Liver (tissue), 9 donors: Measurements from ENCODE around the gene ITPKC. TPM values are rescaled to one million over a fixed set of nuclear protein-coding genes. Genes with fewer than 3 reads are reported as not detected.
"Not testable (repeated sequence)": the region's sequence is repeated elsewhere in the genome, so short reads cannot be mapped to it uniquely, and the experiment has no call there.

Source experiments
- DNase-seq: peaks from one replicate; pipeline ENCODE4 v3.0.0-alpha.2; 2017; ENCODE audit warnings: low spot score
- H3K27ac ChIP-seq, 2 donors: one replicate each; pipeline ENCODE4 v1.7.0; 2013; ENCODE audit warnings: inconsistent platforms in 2 of 2, low read length in 2 of 2, control low read depth in 1 of 2, low read depth in 1 of 2, mild to moderate bottlenecking in 1 of 2
- H3K27me3 ChIP-seq, 4 donors: one replicate each; pipeline versions ENCODE4 v1.6.1 to v1.7.0; 2013; ENCODE audit warnings: low read length in 3 of 4, inconsistent platforms in 1 of 4, mild to moderate bottlenecking in 1 of 4, moderate library complexity in 1 of 4; ENCODE audit not compliant: control insufficient read depth in 4 of 4, insufficient read depth in 4 of 4
- H3K36me3 ChIP-seq, 4 donors: one replicate each; pipeline versions ENCODE4 v1.6.1 to v1.7.0; 2013; ENCODE audit warnings: low read length in 3 of 4, mild to moderate bottlenecking in 3 of 4, low read depth in 1 of 4, moderate library complexity in 1 of 4; ENCODE audit not compliant: control insufficient read depth in 4 of 4, insufficient read depth in 3 of 4
- H3K4me1 ChIP-seq, 4 donors: one replicate each; pipeline versions ENCODE4 v1.6.1 to v1.7.0; 2013; ENCODE audit warnings: low read length in 3 of 4, mild to moderate bottlenecking in 3 of 4, moderate library complexity in 1 of 4; ENCODE audit not compliant: control insufficient read depth in 4 of 4, insufficient read depth in 4 of 4
- H3K4me3 ChIP-seq, 3 donors: one replicate each; pipeline versions ENCODE4 v1.6.1 to v1.7.0; 2013; ENCODE audit warnings: low read length in 3 of 3, control low read depth in 1 of 3, low read depth in 1 of 3, mild to moderate bottlenecking in 1 of 3
- H3K9ac ChIP-seq, 2 donors: one replicate each; pipeline ENCODE4 v1.7.0; 2013; ENCODE audit warnings: low read length in 2 of 2, mild to moderate bottlenecking in 2 of 2, moderate library complexity in 2 of 2, control low read depth in 1 of 2, low read depth in 1 of 2
- H3K9me3 ChIP-seq, 4 donors: one replicate each; pipeline versions ENCODE4 v1.6.1 to v1.7.0; 2013; ENCODE audit warnings: low read length in 3 of 4; ENCODE audit not compliant: control insufficient read depth in 4 of 4
- EGR1 ChIP-seq, 2 donors: IDR thresholded peaks; 2 replicates each; pipeline ENCODE4 v1.6.1; 2016 to 2018; ENCODE audit warnings: antibody characterized with exemption in 2 of 2, low read depth in 2 of 2
- FOXA1 ChIP-seq: IDR thresholded peaks from 2 replicates; pipeline ENCODE4 v1.6.1; 2016; ENCODE audit warnings: antibody characterized with exemption
- FOXA2 ChIP-seq: IDR thresholded peaks from 2 replicates; pipeline ENCODE4 v1.6.1; 2016; ENCODE audit warnings: antibody characterized with exemption
- GABPA ChIP-seq, 2 donors: IDR thresholded peaks in 1 of 2; conservative IDR thresholded peaks in 1 of 2; 2 replicates each; pipeline ENCODE4 v1.6.1; 2016; ENCODE audit warnings: antibody characterized with exemption in 2 of 2, mild to moderate bottlenecking in 1 of 2, moderate library complexity in 1 of 2
- HNF4A ChIP-seq, 2 donors: conservative IDR thresholded peaks; 2 replicates each; pipeline ENCODE4 v1.6.1; 2016; ENCODE audit warnings: antibody characterized with exemption in 2 of 2, mild to moderate bottlenecking in 2 of 2
- HNF4G ChIP-seq: IDR thresholded peaks from 2 replicates; pipeline ENCODE4 v1.6.1; 2016; ENCODE audit warnings: antibody characterized with exemption
- JUND ChIP-seq, 2 donors: IDR thresholded peaks; 2 replicates each; pipeline ENCODE4 v1.6.1; 2016; ENCODE audit warnings: antibody characterized with exemption in 2 of 2
- NR2F2 ChIP-seq: IDR thresholded peaks from 2 replicates; pipeline ENCODE4 v1.6.1; 2016; ENCODE audit warnings: antibody characterized with exemption
- RAD21 ChIP-seq, 2 donors: IDR thresholded peaks; 2 replicates each; pipeline ENCODE4 v1.6.1; 2016; ENCODE audit warnings: antibody characterized with exemption in 2 of 2, mild to moderate bottlenecking in 2 of 2
- RXRA ChIP-seq, 2 donors: IDR thresholded peaks; 2 replicates each; pipeline ENCODE4 v1.6.1; 2017 to 2018; ENCODE audit warnings: antibody characterized with exemption in 2 of 2, mild to moderate bottlenecking in 1 of 2
- SP1 ChIP-seq: IDR thresholded peaks from 2 replicates; pipeline ENCODE4 v1.6.1; 2018; ENCODE audit warnings: antibody characterized with exemption, mild to moderate bottlenecking
- TAF1 ChIP-seq: conservative IDR thresholded peaks from 2 replicates; pipeline ENCODE4 v1.6.1; 2016; ENCODE audit warnings: antibody characterized with exemption, mild to moderate bottlenecking
- YY1 ChIP-seq: IDR thresholded peaks from 2 replicates; pipeline ENCODE4 v1.6.1; 2016; ENCODE audit warnings: antibody characterized with exemption, mild to moderate bottlenecking
- WGBS: extraction: QIAGEN DNeasy Blood & Tissue Kit; methylation state at CpG from one replicate; pipeline ENCODE4 v1.1.7; 2013; 5-methylcytosine and 5-hydroxymethylcytosine counted together
- polyA plus RNA-seq, 2 donors: library from polyadenylated mRNA; stranded (reverse) in 1 of 2; unstranded in 1 of 2; fragments of 200-250 nt in 1 of 2; fragments of >200 nt in 1 of 2; fragmentation: Nextera tagmentation in 1 of 2; extraction: Ambion mirVana in 1 of 2; gene quantifications; one replicate each; pipeline versions ENCODE4 v1.2.1 to v1.2.3, GENCODE V29; 2013 to 2015
- total RNA-seq, 2 donors: library from RNA; depleted of rRNA; stranded (reverse); fragments of >200 nt; gene quantifications; one replicate each; pipeline ENCODE4 v1.2.3, GENCODE V29; 2014
- TF ChIP-seq, protein P1 (sequence below): IDR thresholded peaks from 2 replicates; pipeline ENCODE4 v1.6.1; 2016; ENCODE audit warnings: antibody characterized with exemption
- TF ChIP-seq, protein P2 (sequence below): IDR thresholded peaks from 2 replicates; pipeline ENCODE4 v1.6.1; 2016; ENCODE audit warnings: antibody characterized with exemption, mild to moderate bottlenecking
- TF ChIP-seq, protein P3 (sequence below): fragments of 150-350 bp; IDR thresholded peaks from 2 replicates; pipeline ENCODE4 v1.5.1; 2017; ENCODE audit warnings: improper control_type of control experiment, low read depth, low read length; ENCODE audit not compliant: missing input control
- TF ChIP-seq, protein P4 (sequence below): IDR thresholded peaks from 2 replicates; pipeline ENCODE4 v1.6.1; 2016; ENCODE audit warnings: antibody characterized with exemption
- TF ChIP-seq, protein P5 (sequence below): IDR thresholded peaks from 2 replicates; pipeline ENCODE4 v1.6.1; 2016; ENCODE audit warnings: antibody characterized with exemption
- donor health status: healthy.
- donor health status: healthy.
- donor health status: healthy.
- donor health status: healthy.
- donor health status: healthy.

ITPKC gene
- total and polyA plus RNA-seq, 4 donors: 4.2 to 12.5 (median 7.7) TPM

DNA sequence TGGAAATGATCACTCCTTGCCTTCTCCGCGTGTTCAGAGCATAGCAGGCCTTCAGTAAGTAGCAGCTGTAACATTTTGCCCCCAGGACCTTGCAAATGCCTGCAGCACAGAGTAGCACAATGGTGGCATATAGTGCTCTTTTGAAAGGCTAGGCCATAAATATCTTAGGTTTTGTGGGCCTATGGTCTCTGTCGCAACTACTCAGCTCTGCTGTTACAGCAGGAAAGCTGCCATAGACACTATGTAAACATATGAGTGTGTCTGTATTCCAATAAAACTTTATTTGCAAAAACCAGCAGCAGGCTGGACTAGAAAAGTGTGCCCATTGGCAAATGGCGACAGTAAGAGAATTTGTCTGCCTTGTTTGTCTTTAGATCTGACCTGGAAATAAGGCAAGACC is 9.4 kb downstream of the ITPKC start:
- H3K27me3 ChIP-seq: no peaks in the 10 kb centered on the region
- no peaks in the 10 kb centered on the region for H3K9me3 ChIP-seq
- no peaks in the 10 kb centered on the region for H3K4me1 ChIP-seq
- H3K4me3 ChIP-seq: no peak overlapping the region
- DNase-seq: no peak
- H3K27ac ChIP-seq: no peak overlapping the region
- WGBS: 97% methylated on average over 4 of the region's 4 CpGs
- TF ChIP-seq FOXA1: no peak
- TF ChIP-seq NR2F2: no peak
- TF ChIP-seq FOXA2: no peak
- no peak for TF ChIP-seq HNF4G
- TF ChIP-seq, protein P1, sequence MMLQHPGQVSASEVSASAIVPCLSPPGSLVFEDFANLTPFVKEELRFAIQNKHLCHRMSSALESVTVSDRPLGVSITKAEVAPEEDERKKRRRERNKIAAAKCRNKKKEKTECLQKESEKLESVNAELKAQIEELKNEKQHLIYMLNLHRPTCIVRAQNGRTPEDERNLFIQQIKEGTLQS: no peak
- no peak for TF ChIP-seq HNF4A (conservative IDR thresholded peaks at IDR 0.05)
- TF ChIP-seq, protein P2, sequence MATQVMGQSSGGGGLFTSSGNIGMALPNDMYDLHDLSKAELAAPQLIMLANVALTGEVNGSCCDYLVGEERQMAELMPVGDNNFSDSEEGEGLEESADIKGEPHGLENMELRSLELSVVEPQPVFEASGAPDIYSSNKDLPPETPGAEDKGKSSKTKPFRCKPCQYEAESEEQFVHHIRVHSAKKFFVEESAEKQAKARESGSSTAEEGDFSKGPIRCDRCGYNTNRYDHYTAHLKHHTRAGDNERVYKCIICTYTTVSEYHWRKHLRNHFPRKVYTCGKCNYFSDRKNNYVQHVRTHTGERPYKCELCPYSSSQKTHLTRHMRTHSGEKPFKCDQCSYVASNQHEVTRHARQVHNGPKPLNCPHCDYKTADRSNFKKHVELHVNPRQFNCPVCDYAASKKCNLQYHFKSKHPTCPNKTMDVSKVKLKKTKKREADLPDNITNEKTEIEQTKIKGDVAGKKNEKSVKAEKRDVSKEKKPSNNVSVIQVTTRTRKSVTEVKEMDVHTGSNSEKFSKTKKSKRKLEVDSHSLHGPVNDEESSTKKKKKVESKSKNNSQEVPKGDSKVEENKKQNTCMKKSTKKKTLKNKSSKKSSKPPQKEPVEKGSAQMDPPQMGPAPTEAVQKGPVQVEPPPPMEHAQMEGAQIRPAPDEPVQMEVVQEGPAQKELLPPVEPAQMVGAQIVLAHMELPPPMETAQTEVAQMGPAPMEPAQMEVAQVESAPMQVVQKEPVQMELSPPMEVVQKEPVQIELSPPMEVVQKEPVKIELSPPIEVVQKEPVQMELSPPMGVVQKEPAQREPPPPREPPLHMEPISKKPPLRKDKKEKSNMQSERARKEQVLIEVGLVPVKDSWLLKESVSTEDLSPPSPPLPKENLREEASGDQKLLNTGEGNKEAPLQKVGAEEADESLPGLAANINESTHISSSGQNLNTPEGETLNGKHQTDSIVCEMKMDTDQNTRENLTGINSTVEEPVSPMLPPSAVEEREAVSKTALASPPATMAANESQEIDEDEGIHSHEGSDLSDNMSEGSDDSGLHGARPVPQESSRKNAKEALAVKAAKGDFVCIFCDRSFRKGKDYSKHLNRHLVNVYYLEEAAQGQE: no peak
- TF ChIP-seq, protein P3, sequence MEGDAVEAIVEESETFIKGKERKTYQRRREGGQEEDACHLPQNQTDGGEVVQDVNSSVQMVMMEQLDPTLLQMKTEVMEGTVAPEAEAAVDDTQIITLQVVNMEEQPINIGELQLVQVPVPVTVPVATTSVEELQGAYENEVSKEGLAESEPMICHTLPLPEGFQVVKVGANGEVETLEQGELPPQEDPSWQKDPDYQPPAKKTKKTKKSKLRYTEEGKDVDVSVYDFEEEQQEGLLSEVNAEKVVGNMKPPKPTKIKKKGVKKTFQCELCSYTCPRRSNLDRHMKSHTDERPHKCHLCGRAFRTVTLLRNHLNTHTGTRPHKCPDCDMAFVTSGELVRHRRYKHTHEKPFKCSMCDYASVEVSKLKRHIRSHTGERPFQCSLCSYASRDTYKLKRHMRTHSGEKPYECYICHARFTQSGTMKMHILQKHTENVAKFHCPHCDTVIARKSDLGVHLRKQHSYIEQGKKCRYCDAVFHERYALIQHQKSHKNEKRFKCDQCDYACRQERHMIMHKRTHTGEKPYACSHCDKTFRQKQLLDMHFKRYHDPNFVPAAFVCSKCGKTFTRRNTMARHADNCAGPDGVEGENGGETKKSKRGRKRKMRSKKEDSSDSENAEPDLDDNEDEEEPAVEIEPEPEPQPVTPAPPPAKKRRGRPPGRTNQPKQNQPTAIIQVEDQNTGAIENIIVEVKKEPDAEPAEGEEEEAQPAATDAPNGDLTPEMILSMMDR: no peak
- no peak for TF ChIP-seq TAF1
- TF ChIP-seq, protein P4, sequence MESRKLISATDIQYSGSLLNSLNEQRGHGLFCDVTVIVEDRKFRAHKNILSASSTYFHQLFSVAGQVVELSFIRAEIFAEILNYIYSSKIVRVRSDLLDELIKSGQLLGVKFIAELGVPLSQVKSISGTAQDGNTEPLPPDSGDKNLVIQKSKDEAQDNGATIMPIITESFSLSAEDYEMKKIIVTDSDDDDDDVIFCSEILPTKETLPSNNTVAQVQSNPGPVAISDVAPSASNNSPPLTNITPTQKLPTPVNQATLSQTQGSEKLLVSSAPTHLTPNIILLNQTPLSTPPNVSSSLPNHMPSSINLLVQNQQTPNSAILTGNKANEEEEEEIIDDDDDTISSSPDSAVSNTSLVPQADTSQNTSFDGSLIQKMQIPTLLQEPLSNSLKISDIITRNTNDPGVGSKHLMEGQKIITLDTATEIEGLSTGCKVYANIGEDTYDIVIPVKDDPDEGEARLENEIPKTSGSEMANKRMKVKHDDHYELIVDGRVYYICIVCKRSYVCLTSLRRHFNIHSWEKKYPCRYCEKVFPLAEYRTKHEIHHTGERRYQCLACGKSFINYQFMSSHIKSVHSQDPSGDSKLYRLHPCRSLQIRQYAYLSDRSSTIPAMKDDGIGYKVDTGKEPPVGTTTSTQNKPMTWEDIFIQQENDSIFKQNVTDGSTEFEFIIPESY: no peak
- TF ChIP-seq EGR1 (IDR thresholded peaks at IDR 0.05; ENCODE audit: low read depth in 2 of 2): no peak
- no peak for TF ChIP-seq JUND (IDR thresholded peaks at IDR 0.05)
- TF ChIP-seq, protein P5, sequence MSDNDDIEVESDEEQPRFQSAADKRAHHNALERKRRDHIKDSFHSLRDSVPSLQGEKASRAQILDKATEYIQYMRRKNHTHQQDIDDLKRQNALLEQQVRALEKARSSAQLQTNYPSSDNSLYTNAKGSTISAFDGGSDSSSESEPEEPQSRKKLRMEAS: no peak
- no peak for TF ChIP-seq GABPA (IDR thresholded peaks at IDR 0.05 in 1 of 2, conservative IDR thresholded peaks at IDR 0.05 in 1 of 2)
- no peak for TF ChIP-seq RAD21 (IDR thresholded peaks at IDR 0.05)
- TF ChIP-seq RXRA (IDR thresholded peaks at IDR 0.05): no peak
- TF ChIP-seq YY1: no peak
- TF ChIP-seq SP1: no peak
- no peak overlapping the region for H3K9ac ChIP-seq
- H3K36me3 ChIP-seq: peaks cover 15 to 53% (median 41%) of the 10 kb centered on the region in 4 donors

DNA sequence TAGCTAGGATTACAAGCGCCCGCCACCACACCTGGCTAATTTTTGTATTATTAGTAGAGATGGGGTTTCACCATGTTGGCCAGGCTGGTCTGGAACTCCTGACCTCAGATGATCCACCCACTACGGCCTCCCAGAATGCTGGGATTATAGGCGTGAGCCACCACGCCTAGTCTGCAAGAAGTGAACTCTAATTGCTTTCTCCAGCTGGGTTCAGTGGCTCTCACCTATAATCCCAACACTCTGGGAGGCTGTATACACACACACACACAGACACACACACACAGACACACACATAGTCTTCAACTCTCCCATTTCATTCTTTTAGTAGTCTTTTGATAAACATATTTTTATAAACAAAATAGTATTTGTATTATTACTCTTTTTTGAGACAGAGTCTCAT is 13.2 kb downstream of the ITPKC start:
- H3K4me3 ChIP-seq, H3K27ac ChIP-seq, H3K9ac ChIP-seq, H3K27me3 ChIP-seq, DNase-seq, H3K9me3 ChIP-seq, H3K4me1 ChIP-seq: not testable (repeated sequence)
- WGBS: 92% methylated on average over 5 of the region's 5 CpGs
- peaks cover 24 to 79% (median 52%) of the 10 kb centered on the region in 4 donors for H3K36me3 ChIP-seq

DNA sequence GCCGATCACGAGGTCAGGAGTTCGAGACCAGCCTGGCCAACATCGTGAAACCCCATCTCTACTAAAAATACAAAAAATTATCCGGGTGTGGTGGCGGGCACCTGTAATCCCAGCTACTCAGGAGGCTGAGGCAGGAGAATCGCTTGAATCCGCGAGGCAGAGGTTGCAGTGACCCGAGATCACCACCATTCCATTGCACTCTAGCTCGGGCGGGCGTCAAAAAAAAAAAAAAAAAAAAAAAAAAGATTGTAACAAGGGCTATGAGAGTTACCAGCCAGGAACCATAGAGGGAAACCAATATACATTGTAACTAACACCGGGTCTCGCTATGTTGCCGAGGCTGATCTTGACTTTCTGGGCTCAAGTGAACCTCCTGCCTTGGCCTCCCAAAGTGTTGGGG is 15.4 kb downstream of the ITPKC start:
- DNase-seq, H3K9me3 ChIP-seq, H3K27ac ChIP-seq, H3K4me3 ChIP-seq, H3K27me3 ChIP-seq, H3K9ac ChIP-seq, H3K4me1 ChIP-seq: not testable (repeated sequence)
- peaks cover 14 to 84% (median 53%) of the 10 kb centered on the region in 4 donors for H3K36me3 ChIP-seq
- WGBS: 98% methylated on average over 16 of the region's 16 CpGs
